H9 (cell line): ENCODE results near the gene KLK7. TPM values are rescaled to one million over a fixed set of nuclear protein-coding genes. Genes with fewer than 3 reads are reported as not detected.

Experiments used
- DNase-seq: peaks from one replicate; pipeline ENCODE4 v3.0.0-alpha.2; 2017
- H2AFZ ChIP-seq: one replicate; pipeline ENCODE4 v1.6.1; 2013; ENCODE audit warnings: mild to moderate bottlenecking, low read length, control low read depth, moderate library complexity
- H2AK5ac ChIP-seq: 2 replicates; pipeline ENCODE4 v1.6.1; 2013; ENCODE audit warnings: low read length, control low read depth, mixed read lengths; ENCODE audit not compliant: insufficient read length
- H2BK120ac ChIP-seq: one replicate; pipeline ENCODE4 v1.6.1; 2013; ENCODE audit warnings: low read depth, mild to moderate bottlenecking, low read length, control low read depth, inconsistent platforms; ENCODE audit not compliant: poor library complexity, severe bottlenecking
- H2BK12ac ChIP-seq: 2 replicates; pipeline ENCODE4 v1.6.1; 2013; ENCODE audit warnings: low read length, control low read depth, mixed read lengths, low read depth; ENCODE audit not compliant: insufficient read length
- H2BK15ac ChIP-seq: 2 replicates; pipeline ENCODE4 v1.6.1; 2013; ENCODE audit warnings: low read depth, low read length, control low read depth
- H2BK20ac ChIP-seq: one replicate; pipeline ENCODE4 v1.6.1; 2013; ENCODE audit warnings: low read depth, mild to moderate bottlenecking, low read length, control low read depth, inconsistent platforms; ENCODE audit not compliant: poor library complexity, severe bottlenecking
- H2BK5ac ChIP-seq: 2 replicates; pipeline ENCODE4 v1.6.1; 2013; ENCODE audit warnings: low read length, control low read depth, mixed read lengths; ENCODE audit not compliant: insufficient read length
- H3K14ac ChIP-seq: 2 replicates; pipeline ENCODE4 v1.6.1; 2013; ENCODE audit warnings: low read length, control low read depth; ENCODE audit not compliant: insufficient read depth
- H3K18ac ChIP-seq: 2 replicates; pipeline ENCODE4 v1.6.1; 2013; ENCODE audit warnings: low read depth, mild to moderate bottlenecking, mixed read lengths, low read length, control low read depth; ENCODE audit not compliant: insufficient read length
- H3K23ac ChIP-seq: 2 replicates; pipeline ENCODE4 v1.6.1; 2013; ENCODE audit warnings: low read length, control low read depth, mixed read lengths, low read depth; ENCODE audit not compliant: insufficient read length
- H3K23me2 ChIP-seq: 2 replicates; pipeline ENCODE4 v1.6.1; 2013; ENCODE audit warnings: low read depth, mild to moderate bottlenecking, mixed read lengths, low read length, control low read depth; ENCODE audit not compliant: insufficient read length, poor library complexity, severe bottlenecking
- H3K27ac ChIP-seq: 2 replicates; pipeline ENCODE4 v1.5.1; 2013; ENCODE audit warnings: low read length, control low read depth, mixed read lengths, low read depth; ENCODE audit not compliant: insufficient read length
- H3K27me3 ChIP-seq: 2 replicates; pipeline ENCODE4 v1.6.1; 2013; ENCODE audit warnings: low read length, control low read depth, inconsistent platforms; ENCODE audit not compliant: insufficient read depth
- H3K4ac ChIP-seq: 2 replicates; pipeline ENCODE4 v1.6.1; 2013; ENCODE audit warnings: low read depth, mild to moderate bottlenecking, control low read depth, inconsistent platforms, low read length, moderate library complexity
- H3K4me1 ChIP-seq: 2 replicates; pipeline ENCODE4 v1.6.1; 2013; ENCODE audit warnings: low read length, control low read depth, inconsistent platforms; ENCODE audit not compliant: insufficient read depth
- H3K4me2 ChIP-seq: 2 replicates; pipeline ENCODE4 v1.6.1; 2013; ENCODE audit warnings: low read length, control low read depth, mixed read lengths; ENCODE audit not compliant: insufficient read length, insufficient read depth
- H3K56ac ChIP-seq: 2 replicates; pipeline ENCODE4 v1.6.1; 2013; ENCODE audit warnings: low read depth, mild to moderate bottlenecking, mixed read lengths, low read length, control low read depth; ENCODE audit not compliant: insufficient read length
- H3K79me1 ChIP-seq: 2 replicates; pipeline ENCODE4 v1.6.1; 2013; ENCODE audit warnings: low read depth, mild to moderate bottlenecking, moderate library complexity, low read length, control low read depth, inconsistent platforms; ENCODE audit not compliant: insufficient read depth, poor library complexity, severe bottlenecking
- H3K79me2 ChIP-seq: 2 replicates; pipeline ENCODE4 v1.6.1; 2013; ENCODE audit warnings: low read length, control low read depth, inconsistent platforms; ENCODE audit not compliant: insufficient read depth
- H3K9ac ChIP-seq: 2 replicates; pipeline ENCODE4 v1.6.1; 2013; ENCODE audit warnings: low read length, control low read depth, mixed read lengths; ENCODE audit not compliant: insufficient read length; ENCODE audit errors: extremely low read depth
- H3K9me3 ChIP-seq: one replicate; pipeline ENCODE4 v1.6.1; 2013; ENCODE audit warnings: low read depth, low read length, inconsistent platforms; ENCODE audit not compliant: control insufficient read depth
- H3T11ph ChIP-seq: one replicate; pipeline ENCODE4 v1.6.1; 2013; ENCODE audit warnings: mild to moderate bottlenecking, low read length, control low read depth, inconsistent platforms
- H4K20me1 ChIP-seq: one replicate; pipeline ENCODE4 v1.6.1; 2013; ENCODE audit not compliant: control insufficient read depth, insufficient read length, insufficient read depth
- H4K5ac ChIP-seq: 2 replicates; pipeline ENCODE4 v1.6.1; 2013; ENCODE audit warnings: low read depth, mild to moderate bottlenecking, mixed read lengths, low read length, control low read depth; ENCODE audit not compliant: insufficient read length
- H4K8ac ChIP-seq: replicated peaks from 2 replicates; pipeline ENCODE4 v1.6.1; 2013; ENCODE audit warnings: low read length, control low read depth, mixed read lengths, low read depth; ENCODE audit not compliant: insufficient read length
- H4K91ac ChIP-seq: 2 replicates; pipeline ENCODE4 v1.6.1; 2013; ENCODE audit warnings: low read depth, mild to moderate bottlenecking, moderate library complexity, mixed read lengths, low read length, control low read depth; ENCODE audit not compliant: insufficient read length
- H3K27ac Mint-ChIP-seq, 3 experiments: 2 replicates in 2 of 3; 3 replicates in 1 of 3; pipeline ENCODE4 v1.8.0; 2020 to 2021; ENCODE audit warnings: mixed read lengths in 3 of 3, mild to moderate bottlenecking in 1 of 3, moderate library complexity in 1 of 3
- H3K27me3 Mint-ChIP-seq: 2 replicates; pipeline ENCODE4 v1.8.0; 2021; ENCODE audit warnings: low read depth, mild to moderate bottlenecking, moderate library complexity, mixed read lengths
- H3K36me3 Mint-ChIP-seq, 3 experiments: 2 replicates in 2 of 3; 3 replicates in 1 of 3; pipeline ENCODE4 v1.8.0; 2020 to 2021; ENCODE audit warnings: low read depth in 3 of 3, mixed read lengths in 3 of 3; ENCODE audit not compliant: insufficient read depth in 1 of 3
- H3K4me1 Mint-ChIP-seq, 2 experiments: 2 replicates each; pipeline ENCODE4 v1.8.0; 2020; ENCODE audit warnings: mixed read lengths in 2 of 2
- H3K4me3 Mint-ChIP-seq, 2 experiments: 2 replicates in 1 of 2; 3 replicates in 1 of 2; pipeline ENCODE4 v1.8.0; 2020 to 2021; ENCODE audit warnings: mild to moderate bottlenecking in 2 of 2, mixed read lengths in 2 of 2, moderate library complexity in 1 of 2
- H3K9me3 Mint-ChIP-seq, 2 experiments: 2 replicates in 1 of 2; 3 replicates in 1 of 2; pipeline ENCODE4 v1.8.0; 2020; ENCODE audit warnings: mild to moderate bottlenecking in 2 of 2, mixed read lengths in 2 of 2, moderate library complexity in 1 of 2
- CTCF ChIP-seq: fragments of 200-600 bp; sonication (generic); conservative IDR thresholded peaks from 3 replicates; pipeline ENCODE4 v1.8.0; 2021; ENCODE audit warnings: antibody characterized with exemption, mild to moderate bottlenecking
- WGBS: extraction: QIAGEN DNeasy Blood & Tissue Kit; methylation state at CpG from one replicate; pipeline ENCODE4 v1.1.7; 2013; ENCODE audit warnings: missing lambda C conversion rate, low lambda C conversion rate, mixed read lengths; ENCODE audit not compliant: insufficient read length; ENCODE audit errors: extremely low coverage; 5-methylcytosine and 5-hydroxymethylcytosine counted together
- total RNA-seq: library from RNA; stranded (reverse); gene quantifications from 2 replicates; pipeline ENCODE4 v1.2.1, GENCODE V29; 2021

Gene KLK7
- total RNA-seq, 1 experiment from 2014 or later: 0.52 TPM

GRCh38 chr19:51031220-51031879 lies 47.6 kb upstream of the KLK7 start:
- Mint-ChIP-seq H3K9me3 (no peaks in the 10 kb centered on the region; a peak in 1 of 5 replicates), H3K36me3 (no peaks in the 10 kb centered on the region), H3K27me3 (peaks cover 18% of the 10 kb centered on the region), H3K4me1 (peaks cover 21 to 33% of the 10 kb centered on the region in 2 experiments), H3K27ac (no peak overlapping the region), H3K4me3 (no peak overlapping the region)
- no peak for TF ChIP-seq CTCF
- no peak overlapping the region for H3K18ac ChIP-seq
- H3K27me3 ChIP-seq: no peaks in the 10 kb centered on the region
- H2BK12ac ChIP-seq: no peak overlapping the region
- no peak overlapping the region for H2AFZ ChIP-seq
- no peak overlapping the region for H2BK15ac ChIP-seq
- no peak overlapping the region for H3K4ac ChIP-seq
- H3K4me2 ChIP-seq: no peak overlapping the region
- DNase-seq: no peak
- no peaks in the 10 kb centered on the region for H4K20me1 ChIP-seq
- H2BK5ac ChIP-seq: no peak overlapping the region
- no peaks in the 10 kb centered on the region for H3K4me1 ChIP-seq
- no peak overlapping the region for H4K5ac ChIP-seq
- no peak overlapping the region for H3K23ac ChIP-seq
- no peak overlapping the region for H3K14ac ChIP-seq
- H2BK20ac ChIP-seq: no peak overlapping the region
- WGBS: no CpG with 5 or more reads among the region's 7 CpGs
- no peak overlapping the region for H3T11ph ChIP-seq
- no peaks in the 10 kb centered on the region for H3K23me2 ChIP-seq
- no peaks in the 10 kb centered on the region for H3K9me3 ChIP-seq
- H3K27ac ChIP-seq: no peak overlapping the region
- no peak overlapping the region for H2BK120ac ChIP-seq
- H3K56ac ChIP-seq: no peak overlapping the region
- H4K91ac ChIP-seq: no peak overlapping the region
- H4K8ac ChIP-seq: no peak overlapping the region
- no peak overlapping the region for H2AK5ac ChIP-seq
- no peaks in the 10 kb centered on the region for H3K79me2 ChIP-seq
- no peaks in the 10 kb centered on the region for H3K79me1 ChIP-seq
- H3K9ac ChIP-seq: no peak overlapping the region
